CD14-positive monocyte (primary cell): ENCODE data around the gene PVALEF. TPM values are rescaled to one million over a fixed set of nuclear protein-coding genes. Genes with fewer than 3 reads are reported as not detected.

Experiments
- DNase-seq, 3 donors: peaks; one replicate each; pipeline ENCODE4 v3.0.0-alpha.2; 2011 to 2022
- H2AFZ ChIP-seq: 2 replicates; pipeline ENCODE4 v1.6.0; 2012; ENCODE audit warnings: mild to moderate bottlenecking, low read depth, low read length, inconsistent platforms; ENCODE audit not compliant: insufficient read depth, poor library complexity, severe bottlenecking
- H3K27ac ChIP-seq, 2 donors: 1 replicate in 1 of 2; 2 replicates in 1 of 2; pipeline ENCODE4 v1.5.1; 2012 to 2013; ENCODE audit warnings: low read length in 2 of 2, control low read depth in 1 of 2, inconsistent platforms in 1 of 2, low read depth in 1 of 2, mild to moderate bottlenecking in 1 of 2
- H3K27me3 ChIP-seq, 2 donors: one replicate each; pipeline versions ENCODE4 v1.6.0 to v1.6.1; 2011 to 2013; ENCODE audit warnings: low read length in 2 of 2; ENCODE audit not compliant: control insufficient read depth in 2 of 2, insufficient read depth in 2 of 2
- H3K36me3 ChIP-seq, 2 donors: replicated peaks in 1 of 2; 1 replicate in 1 of 2; 2 replicates in 1 of 2; pipeline versions ENCODE4 v1.5.1 to v1.6.1; 2012 to 2013; ENCODE audit warnings: low read length in 2 of 2, control low read depth in 1 of 2, inconsistent platforms in 1 of 2, mild to moderate bottlenecking in 1 of 2; ENCODE audit not compliant: insufficient read depth in 2 of 2, control insufficient read depth in 1 of 2
- H3K4me1 ChIP-seq, 2 donors: 1 replicate in 1 of 2; 2 replicates in 1 of 2; pipeline versions ENCODE4 v1.5.1 to v1.6.1; 2012 to 2013; ENCODE audit warnings: low read length in 2 of 2, control low read depth in 1 of 2, inconsistent platforms in 1 of 2, mild to moderate bottlenecking in 1 of 2, moderate library complexity in 1 of 2; ENCODE audit not compliant: insufficient read depth in 2 of 2, control insufficient read depth in 1 of 2
- H3K4me2 ChIP-seq: replicated peaks from 2 replicates; pipeline ENCODE3; 2012; ENCODE audit warnings: low read length, moderate library complexity, mild to moderate bottlenecking; ENCODE audit not compliant: poor library complexity, severe bottlenecking; ENCODE audit errors: extremely low read depth
- H3K4me3 ChIP-seq, 3 experiments: fragments of 200-600 bp in 1 of 3; sonication (generic) in 1 of 3; replicated peaks in 1 of 3; 1 replicate in 2 of 3; 2 replicates in 1 of 3; pipeline ENCODE4 v1.5.1; 2011 to 2013; ENCODE audit warnings: low read length in 3 of 3, mild to moderate bottlenecking in 3 of 3, control low read depth in 2 of 3, low read depth in 2 of 3, inconsistent platforms in 1 of 3, moderate library complexity in 1 of 3
- H3K79me2 ChIP-seq: 2 replicates; pipeline ENCODE4 v1.6.0; 2012; ENCODE audit warnings: mild to moderate bottlenecking, control low read depth, inconsistent platforms, low read length, moderate library complexity; ENCODE audit not compliant: insufficient read depth
- H3K9ac ChIP-seq: 2 replicates; pipeline ENCODE4 v1.6.0; 2017; ENCODE audit warnings: low read length, mild to moderate bottlenecking; ENCODE audit not compliant: insufficient read depth, poor library complexity, severe bottlenecking
- H3K9me3 ChIP-seq, 2 donors: replicated peaks in 1 of 2; 1 replicate in 1 of 2; 2 replicates in 1 of 2; pipeline versions ENCODE4 v1.5.1 to v1.6.1; 2012 to 2013; ENCODE audit warnings: low read length in 2 of 2, control low read depth in 1 of 2; ENCODE audit not compliant: control insufficient read depth in 1 of 2, insufficient read depth in 1 of 2
- H4K20me1 ChIP-seq: 2 replicates; pipeline ENCODE4 v1.6.0; 2012; ENCODE audit warnings: mild to moderate bottlenecking, low read length, control low read depth, moderate library complexity; ENCODE audit not compliant: insufficient read depth
- H3K27ac Mint-ChIP-seq, 7 donors: one replicate each; pipeline ENCODE4 v1.8.0; 2020; ENCODE audit warnings: mild to moderate bottlenecking in 7 of 7, mixed read lengths in 7 of 7, moderate library complexity in 6 of 7, inconsistent platforms in 2 of 7
- H3K27me3 Mint-ChIP-seq, 3 donors: one replicate each; pipeline ENCODE4 v1.8.0; 2021 to 2022; ENCODE audit warnings: low read depth in 3 of 3, mild to moderate bottlenecking in 3 of 3, mixed read lengths in 3 of 3, moderate library complexity in 3 of 3, inconsistent platforms in 1 of 3
- H3K36me3 Mint-ChIP-seq, 2 donors: one replicate each; pipeline ENCODE4 v1.8.0; 2020; ENCODE audit warnings: mixed read lengths in 2 of 2, inconsistent platforms in 1 of 2, mild to moderate bottlenecking in 1 of 2
- H3K4me1 Mint-ChIP-seq: one replicate; pipeline ENCODE4 v1.8.0; 2020; ENCODE audit warnings: mild to moderate bottlenecking, mixed read lengths
- H3K4me3 Mint-ChIP-seq, 2 donors: one replicate each; pipeline ENCODE4 v1.8.0; 2020; ENCODE audit warnings: mild to moderate bottlenecking in 2 of 2, mixed read lengths in 2 of 2, moderate library complexity in 1 of 2
- H3K9me3 Mint-ChIP-seq, 7 donors: one replicate each; pipeline ENCODE4 v1.8.0; 2020 to 2022; ENCODE audit warnings: mixed read lengths in 7 of 7, mild to moderate bottlenecking in 6 of 7, moderate library complexity in 6 of 7, inconsistent platforms in 2 of 7
- WGBS: methylation state at CpG from one replicate; pipeline ENCODE4 v1.1.5; 2013; ENCODE audit warnings: missing lambda C conversion rate; ENCODE audit not compliant: insufficient coverage; 5-methylcytosine and 5-hydroxymethylcytosine counted together
- intact Hi-C, 2 donors: fragments of 100-400 bp; cut with micrococcal nuclease; formaldehyde crosslinking; loops; one replicate each; pipeline versions ENCODE4 v1.15.0 to v1.15.1; 2023
- polyA plus RNA-seq, 3 donors: library from polyadenylated mRNA; depleted of rRNA in 1 of 3; unstranded in 2 of 3; stranded (reverse) in 1 of 3; fragments of 300-500 nt in 2 of 3; fragments of >200 nt in 1 of 3; fragmentation: Illumina TruSeq in 2 of 3; gene quantifications; 1 replicate in 2 of 3; 2 replicates in 1 of 3; pipeline ENCODE4 v1.2.3, GENCODE V29; 2012 to 2021
- TF ChIP-seq, protein P1 (sequence below): fragments of 200-600 bp; IDR thresholded peaks from one replicate; pipeline ENCODE4 v1.8.0; 2022; ENCODE audit warnings: antibody characterized with exemption, mild to moderate bottlenecking

Gene PVALEF
- polyA plus RNA-seq, 3 donors: not detected

GRCh38 chr17:81187586-81188490 lies 22.5 kb downstream of the PVALEF start:
- no peak overlapping the region for H3K4me2 ChIP-seq
- H2AFZ ChIP-seq: no peak overlapping the region
- no peak overlapping the region for H3K9ac ChIP-seq
- Mint-ChIP-seq H3K9me3 (peaks cover 0 to 7% (median 0%) of the 10 kb centered on the region in 7 donors), H3K27ac (peak overlapping the region in 1 of 7 donors; percentile 13), H3K36me3 (peaks cover 0 to 11% of the 10 kb centered on the region in 2 donors), H3K4me3 (no peak overlapping the region), H3K4me1 (peaks cover 2% of the 10 kb centered on the region), H3K27me3 (peaks cover 13 to 26% (median 17%) of the 10 kb centered on the region in 3 donors)
- intact Hi-C loops: loop anchor here in 1 of 2 donors (5.0 kb wide), 1 partner anchor 46 kb away; no protein-coding TSS in a partner anchor
- no peak for DNase-seq
- H3K4me3 ChIP-seq: no peak overlapping the region
- no peaks in the 10 kb centered on the region for H3K79me2 ChIP-seq
- H3K9me3 ChIP-seq: peaks cover 0 to 3% of the 10 kb centered on the region in 2 donors
- 93% methylated on average over 22 of the region's 26 CpGs for WGBS
- H3K27me3 ChIP-seq: peaks cover 0 to 20% of the 10 kb centered on the region in 2 donors
- H3K27ac ChIP-seq: no peak overlapping the region
- no peaks in the 10 kb centered on the region for H4K20me1 ChIP-seq
- TF ChIP-seq, protein P1, sequence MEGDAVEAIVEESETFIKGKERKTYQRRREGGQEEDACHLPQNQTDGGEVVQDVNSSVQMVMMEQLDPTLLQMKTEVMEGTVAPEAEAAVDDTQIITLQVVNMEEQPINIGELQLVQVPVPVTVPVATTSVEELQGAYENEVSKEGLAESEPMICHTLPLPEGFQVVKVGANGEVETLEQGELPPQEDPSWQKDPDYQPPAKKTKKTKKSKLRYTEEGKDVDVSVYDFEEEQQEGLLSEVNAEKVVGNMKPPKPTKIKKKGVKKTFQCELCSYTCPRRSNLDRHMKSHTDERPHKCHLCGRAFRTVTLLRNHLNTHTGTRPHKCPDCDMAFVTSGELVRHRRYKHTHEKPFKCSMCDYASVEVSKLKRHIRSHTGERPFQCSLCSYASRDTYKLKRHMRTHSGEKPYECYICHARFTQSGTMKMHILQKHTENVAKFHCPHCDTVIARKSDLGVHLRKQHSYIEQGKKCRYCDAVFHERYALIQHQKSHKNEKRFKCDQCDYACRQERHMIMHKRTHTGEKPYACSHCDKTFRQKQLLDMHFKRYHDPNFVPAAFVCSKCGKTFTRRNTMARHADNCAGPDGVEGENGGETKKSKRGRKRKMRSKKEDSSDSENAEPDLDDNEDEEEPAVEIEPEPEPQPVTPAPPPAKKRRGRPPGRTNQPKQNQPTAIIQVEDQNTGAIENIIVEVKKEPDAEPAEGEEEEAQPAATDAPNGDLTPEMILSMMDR: no peak
- H3K4me1 ChIP-seq: no peaks in the 10 kb centered on the region
- H3K36me3 ChIP-seq: no peaks in the 10 kb centered on the region

DNA sequence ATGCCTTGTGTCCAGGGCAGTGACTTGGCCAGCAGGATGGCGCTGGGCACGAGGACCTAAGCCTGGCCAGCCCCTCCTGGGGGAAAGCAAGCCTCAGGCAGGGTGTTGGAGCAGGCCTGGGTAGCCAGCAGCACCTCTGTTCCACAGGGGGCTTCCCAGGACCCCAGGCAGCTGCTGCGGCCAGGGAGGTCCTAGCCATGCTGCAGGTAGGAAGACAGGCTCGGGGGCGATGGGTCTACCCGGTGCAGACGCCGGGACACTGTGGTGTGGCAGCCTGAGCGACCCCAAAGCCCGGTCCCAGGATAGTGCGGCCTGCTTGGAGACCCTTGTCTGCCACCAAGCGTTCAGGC lies 23.2 kb downstream of the PVALEF start:
- Histone ChIP-seq H4K20me1 (no peaks in the 10 kb centered on the region), H3K9me3 (peaks cover 0 to 3% of the 10 kb centered on the region in 2 donors), H3K9ac (no peak overlapping the region), H3K27ac (no peak overlapping the region), H3K27me3 (peaks cover 0 to 17% of the 10 kb centered on the region in 2 donors), H2AFZ (no peak overlapping the region), H3K36me3 (peaks cover 0 to 3% of the 10 kb centered on the region in 2 donors), H3K79me2 (no peaks in the 10 kb centered on the region), H3K4me3 (no peak overlapping the region), H3K4me1 (no peaks in the 10 kb centered on the region), H3K4me2 (no peak overlapping the region)
- Mint-ChIP-seq H3K36me3 (peaks cover 0 to 12% of the 10 kb centered on the region in 2 donors), H3K4me1 (peaks cover 2% of the 10 kb centered on the region), H3K27ac (no peak overlapping the region), H3K27me3 (peaks cover 12 to 22% (median 14%) of the 10 kb centered on the region in 3 donors), H3K4me3 (no peak overlapping the region), H3K9me3 (peaks cover 0 to 6% (median 0%) of the 10 kb centered on the region in 7 donors)
- TF ChIP-seq, protein P1: no peak
- no peak for DNase-seq
- intact Hi-C loops: loop anchor here in 1 of 2 donors (5.0 kb wide), 1 partner anchor 46 kb away; no protein-coding TSS in a partner anchor
- 98% methylated on average over 12 of the region's 12 CpGs for WGBS
